Measurements from ENCODE around the gene HES4. TPM values are rescaled to one million over a fixed set of nuclear protein-coding genes. Genes with fewer than 3 reads are reported as not detected.
"Not testable (repeated sequence)": the region's sequence is repeated elsewhere in the genome, so short reads cannot be mapped to it uniquely, and the experiment has no call there.

Gene HES4
- total RNA-seq, 2 experiments from 2014 or later = 5.7 to 9.0 TPM

DNA sequence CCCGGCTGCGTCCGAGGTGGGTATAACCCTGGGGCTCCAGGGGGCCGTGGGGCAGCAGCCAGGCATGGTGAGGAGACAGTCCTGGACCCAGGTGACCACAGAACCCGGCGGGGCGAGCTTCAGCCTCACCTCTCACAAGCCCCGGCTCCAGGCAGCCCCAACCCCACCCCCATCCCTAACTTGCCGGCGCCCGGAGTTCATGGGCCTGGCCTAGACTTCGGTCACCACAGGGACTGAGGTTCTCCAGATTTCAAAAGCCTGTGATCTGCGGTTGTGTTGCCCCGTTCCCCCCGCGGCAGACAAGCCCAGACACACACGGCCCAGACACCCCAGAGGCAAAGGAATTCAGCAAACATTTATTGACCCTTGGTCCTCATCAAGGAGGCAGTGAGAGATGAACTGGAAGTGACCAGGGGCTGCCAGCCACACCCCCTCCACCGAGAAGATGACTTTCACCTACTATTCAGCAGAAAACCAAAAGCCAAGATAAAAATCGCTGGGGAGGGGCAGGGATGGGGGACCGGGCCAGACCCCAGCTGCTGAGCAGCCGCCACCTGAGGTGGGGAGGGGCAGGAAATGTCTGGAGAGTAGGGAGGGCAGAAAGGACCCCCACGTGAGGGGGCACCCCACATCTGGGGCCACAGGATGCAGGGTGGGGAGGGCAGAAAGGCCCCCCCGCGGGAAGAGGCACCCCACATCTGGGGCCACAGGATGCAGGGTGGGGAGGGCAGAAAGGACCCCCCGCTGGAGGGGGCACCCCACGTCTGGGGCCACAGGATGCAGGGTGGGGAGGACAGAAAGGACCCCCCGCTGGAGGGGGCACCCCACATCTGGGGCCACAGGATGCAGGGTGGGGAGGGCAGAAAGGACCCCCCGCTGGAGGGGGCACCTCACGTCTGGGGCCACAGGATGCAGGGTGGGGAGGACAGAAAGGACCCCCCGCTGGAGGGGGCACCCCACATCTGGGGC lies 3.9 kb downstream of the HES4 start:
- TF ChIP-seq, protein P1, sequence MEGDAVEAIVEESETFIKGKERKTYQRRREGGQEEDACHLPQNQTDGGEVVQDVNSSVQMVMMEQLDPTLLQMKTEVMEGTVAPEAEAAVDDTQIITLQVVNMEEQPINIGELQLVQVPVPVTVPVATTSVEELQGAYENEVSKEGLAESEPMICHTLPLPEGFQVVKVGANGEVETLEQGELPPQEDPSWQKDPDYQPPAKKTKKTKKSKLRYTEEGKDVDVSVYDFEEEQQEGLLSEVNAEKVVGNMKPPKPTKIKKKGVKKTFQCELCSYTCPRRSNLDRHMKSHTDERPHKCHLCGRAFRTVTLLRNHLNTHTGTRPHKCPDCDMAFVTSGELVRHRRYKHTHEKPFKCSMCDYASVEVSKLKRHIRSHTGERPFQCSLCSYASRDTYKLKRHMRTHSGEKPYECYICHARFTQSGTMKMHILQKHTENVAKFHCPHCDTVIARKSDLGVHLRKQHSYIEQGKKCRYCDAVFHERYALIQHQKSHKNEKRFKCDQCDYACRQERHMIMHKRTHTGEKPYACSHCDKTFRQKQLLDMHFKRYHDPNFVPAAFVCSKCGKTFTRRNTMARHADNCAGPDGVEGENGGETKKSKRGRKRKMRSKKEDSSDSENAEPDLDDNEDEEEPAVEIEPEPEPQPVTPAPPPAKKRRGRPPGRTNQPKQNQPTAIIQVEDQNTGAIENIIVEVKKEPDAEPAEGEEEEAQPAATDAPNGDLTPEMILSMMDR (IDR thresholded peaks at IDR 0.05) = no peak
- no peak overlapping the region for H3K4me3 Mint-ChIP-seq
- DNase-seq (no peak), ATAC-seq (no peak)
- ChIA-PET POLR2A (interaction anchor here (0.7 to 1.4 kb wide), 3 partner anchors 10 to 13 kb away, joined by 3 to 4 read pairs (median 3); no protein-coding TSS in a partner anchor), CTCF (interaction anchor here (4.2 kb wide), 1 partner anchor 12 kb away, joined by 37 read pairs; no protein-coding TSS in a partner anchor)
- H3K4me1 Mint-ChIP-seq (ENCODE audit: low read depth) = peaks cover 26% of the 10 kb centered on the region
- intact Hi-C loops (cut with micrococcal nuclease) = no loop called here
- peaks cover 2% of the 10 kb centered on the region for H3K36me3 Mint-ChIP-seq (ENCODE audit: low read depth)
- H3K27ac Mint-ChIP-seq = no peak overlapping the region
- H3K27me3 Mint-ChIP-seq = peaks cover 28% of the 10 kb centered on the region
- H3K9me3 Mint-ChIP-seq = peaks cover 4% of the 10 kb centered on the region

DNA sequence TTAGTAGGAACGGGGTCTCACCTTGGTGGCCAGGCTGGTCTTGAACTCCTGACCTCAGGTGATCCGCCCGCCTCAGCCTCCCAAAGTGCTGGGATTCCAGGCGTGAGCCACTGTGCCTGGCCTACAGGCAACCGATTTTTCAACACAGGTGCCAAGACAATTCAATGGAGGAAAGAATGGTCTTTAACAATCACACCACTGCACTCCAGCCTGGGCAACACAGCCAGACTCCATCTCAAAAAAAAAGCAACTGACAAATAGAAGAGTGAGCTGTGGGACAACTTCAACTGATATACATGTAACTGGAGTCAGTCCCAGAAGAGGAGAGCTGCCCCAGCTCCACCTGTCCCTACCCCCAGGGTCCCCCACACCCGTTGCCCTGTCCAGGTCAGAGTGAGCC lies 5.4 kb downstream of the HES4 start:
- peaks cover 22% of the 10 kb centered on the region for H3K4me1 Mint-ChIP-seq (ENCODE audit: low read depth)
- H3K27me3 Mint-ChIP-seq = peaks cover 32% of the 10 kb centered on the region
- H3K9me3 Mint-ChIP-seq; H3K4me3 Mint-ChIP-seq; DNase-seq; ATAC-seq; H3K36me3 Mint-ChIP-seq (ENCODE audit: low read depth); intact Hi-C loops (cut with micrococcal nuclease); H3K27ac Mint-ChIP-seq: not testable (repeated sequence)
- ChIA-PET CTCF (interaction anchor here (1.2 to 4.2 kb wide), 5 partner anchors 8 to 128 kb away, joined by 3 to 37 read pairs (median 7); no protein-coding TSS in a partner anchor), POLR2A (interaction anchor here (0.6 to 0.7 kb wide), 2 partner anchors 63 to 765 kb away, joined by 3 read pairs; no protein-coding TSS in a partner anchor)

DNA sequence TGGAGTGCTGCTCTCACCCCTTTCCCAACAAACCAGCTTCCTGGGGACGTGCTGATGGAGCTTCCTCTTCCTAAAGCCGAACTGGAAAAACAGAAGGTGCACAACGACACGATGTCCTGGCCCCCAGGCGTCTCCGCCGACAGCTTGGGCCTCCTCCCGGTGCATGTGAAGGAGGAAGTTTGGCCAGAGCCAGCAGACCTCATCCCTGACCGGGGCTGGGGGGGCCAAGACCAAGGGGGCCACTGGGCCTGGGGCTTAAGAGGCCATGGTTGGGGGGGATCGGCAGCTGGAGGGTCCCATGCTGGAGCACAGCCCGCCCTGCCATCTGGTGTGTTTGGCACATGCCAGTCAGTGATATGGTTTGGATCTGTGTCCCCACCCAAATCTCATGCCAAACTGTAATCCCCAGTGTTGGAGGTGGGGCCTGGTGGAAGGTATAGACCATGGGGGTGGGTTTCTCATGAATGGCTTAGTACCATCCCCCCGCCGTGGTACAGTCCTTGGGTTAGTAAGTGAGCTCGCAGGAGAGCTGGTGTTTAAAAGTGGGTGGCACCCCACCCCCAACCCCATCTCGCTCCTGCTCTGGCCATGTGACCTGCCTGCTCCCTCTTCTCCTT lies 6.4 kb downstream of the HES4 start:
- TF ChIP-seq, protein P1 (IDR thresholded peaks at IDR 0.05) = no peak
- ChIA-PET POLR2A (interaction anchor here (2.1 kb wide), 1 partner anchor 34 kb away, joined by 6 read pairs; the partner anchor contains the start of gene NOC2L), CTCF (interaction anchor here (1.0 to 4.2 kb wide), 7 partner anchors 9 to 129 kb away, joined by 3 to 37 read pairs (median 4); partner anchors contain the start of gene ISG15)
- H3K9me3 Mint-ChIP-seq = peaks cover 4% of the 10 kb centered on the region
- H3K4me3 Mint-ChIP-seq = no peak overlapping the region
- H3K27ac Mint-ChIP-seq = no peak overlapping the region
- H3K36me3 Mint-ChIP-seq (ENCODE audit: low read depth) = no peaks in the 10 kb centered on the region
- peaks cover 22% of the 10 kb centered on the region for H3K4me1 Mint-ChIP-seq (ENCODE audit: low read depth)
- H3K27me3 Mint-ChIP-seq = peaks cover 39% of the 10 kb centered on the region
- no peak for ATAC-seq
- DNase-seq = no peak
- intact Hi-C loops (cut with micrococcal nuclease) = no loop called here

DNA sequence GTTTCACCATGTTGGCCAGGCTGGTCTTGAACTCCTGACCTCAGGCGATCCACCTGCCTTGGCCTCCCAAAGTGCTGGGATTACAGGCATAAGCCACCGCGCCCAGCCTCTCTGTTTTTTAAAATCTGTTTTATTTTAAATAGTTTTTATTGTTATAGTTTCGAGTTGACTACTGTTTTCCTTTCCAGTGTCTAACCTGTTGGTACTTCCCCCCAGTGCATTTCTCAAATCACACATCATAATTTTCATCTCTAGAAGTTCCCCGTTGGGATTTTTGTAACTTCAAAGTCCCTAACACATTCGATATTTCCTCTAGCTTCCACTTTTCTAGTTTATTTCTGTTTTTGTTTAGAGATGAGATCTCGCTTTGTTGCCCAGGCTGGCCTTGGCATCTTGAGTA lies 7.5 kb downstream of the HES4 start:
- H3K4me1 Mint-ChIP-seq (ENCODE audit: low read depth) = peaks cover 22% of the 10 kb centered on the region
- peak; percentile 48 for ATAC-seq
- POLR2A ChIA-PET = interaction anchor here (0.9 to 2.1 kb wide), 3 partner anchors 12 to 72 kb away, joined by 3 to 6 read pairs (median 4); partner anchors contain the start of gene NOC2L
- no peaks in the 10 kb centered on the region for H3K36me3 Mint-ChIP-seq (ENCODE audit: low read depth)
- H3K27ac Mint-ChIP-seq = peak overlapping the region; percentile 42
- H3K27me3 Mint-ChIP-seq = peaks cover 36% of the 10 kb centered on the region
- intact Hi-C loops (cut with micrococcal nuclease) = no loop called here
- TF ChIP-seq, protein P1 (IDR thresholded peaks at IDR 0.05) = no peak
- peaks cover 4% of the 10 kb centered on the region for H3K9me3 Mint-ChIP-seq
- H3K4me3 Mint-ChIP-seq = no peak overlapping the region
- DNase-seq = no peak
- CTCF ChIA-PET = interaction anchor here (1.0 to 4.2 kb wide), 5 partner anchors 9 to 71 kb away, joined by 3 to 37 read pairs (median 7); partner anchors contain the start of gene ISG15

GRCh38 chr1:991895-992294 lies 8.0 kb downstream of the HES4 start:
- TF ChIP-seq, protein P1 (IDR thresholded peaks at IDR 0.05) = no peak
- Mint-ChIP-seq H3K4me3 (no peak overlapping the region), H3K36me3 (ENCODE audit: low read depth) (no peaks in the 10 kb centered on the region), H3K27ac (peak overlapping the region; percentile 42), H3K4me1 (ENCODE audit: low read depth) (peaks cover 20% of the 10 kb centered on the region), H3K9me3 (peaks cover 4% of the 10 kb centered on the region), H3K27me3 (peaks cover 31% of the 10 kb centered on the region)
- POLR2A ChIA-PET = interaction anchor here (0.9 to 2.1 kb wide), 3 partner anchors 11 to 73 kb away, joined by 3 to 6 read pairs (median 4); partner anchors contain the start of gene NOC2L
- DNase-seq (no peak), ATAC-seq (no peak)
- CTCF ChIA-PET = interaction anchor here (3.9 to 4.2 kb wide), 2 partner anchors 8 to 11 kb away, joined by 29 to 37 read pairs; no protein-coding TSS in a partner anchor
- intact Hi-C loops (cut with micrococcal nuclease) = no loop called here

DNA sequence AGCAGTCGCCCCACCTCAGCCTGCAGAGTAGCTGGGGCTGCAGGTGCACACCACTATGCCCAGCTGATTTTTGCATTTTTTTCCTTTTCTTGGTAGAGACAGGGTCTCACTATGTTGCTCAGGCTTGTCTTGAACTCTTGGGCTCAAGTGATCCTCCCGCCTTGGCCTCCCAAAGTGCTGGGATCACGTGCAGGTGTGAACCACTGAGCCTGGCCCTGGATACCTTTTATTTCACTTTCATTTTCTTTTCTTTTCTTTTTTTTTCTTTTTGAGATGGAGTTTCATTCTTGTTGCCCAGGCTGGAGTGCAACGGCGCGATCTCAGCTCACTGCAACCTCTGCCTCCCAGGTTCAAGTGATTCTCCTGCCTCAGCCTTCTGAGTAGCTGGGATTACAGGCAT lies 8.6 kb downstream of the HES4 start:
- peaks cover 20% of the 10 kb centered on the region for H3K4me1 Mint-ChIP-seq (ENCODE audit: low read depth)
- intact Hi-C loops (cut with micrococcal nuclease); ATAC-seq; H3K4me3 Mint-ChIP-seq; POLR2A ChIA-PET; H3K36me3 Mint-ChIP-seq (ENCODE audit: low read depth); H3K9me3 Mint-ChIP-seq; DNase-seq; H3K27ac Mint-ChIP-seq: not testable (repeated sequence)
- CTCF ChIA-PET = interaction anchor here (3.9 to 4.2 kb wide), 2 partner anchors 8 to 12 kb away, joined by 29 to 37 read pairs; no protein-coding TSS in a partner anchor
- peaks cover 33% of the 10 kb centered on the region for H3K27me3 Mint-ChIP-seq

- ATAC-seq; H3K4me3 Mint-ChIP-seq; DNase-seq; H3K9me3 Mint-ChIP-seq; POLR2A ChIA-PET; intact Hi-C loops (cut with micrococcal nuclease); H3K27ac Mint-ChIP-seq; H3K36me3 Mint-ChIP-seq (ENCODE audit: low read depth): not testable (repeated sequence)
- Mint-ChIP-seq H3K27me3 (peaks cover 41% of the 10 kb centered on the region), H3K4me1 (ENCODE audit: low read depth) (peaks cover 13% of the 10 kb centered on the region)
- CTCF ChIA-PET = interaction anchor here (3.1 kb wide), 1 partner anchor 14 kb away, joined by 22 read pairs; no protein-coding TSS in a partner anchor
Observed at GRCh38 chr1:988061-988460, 11.8 kb downstream of the HES4 start.
